ENCODE measurements around the gene CP.

DNA sequence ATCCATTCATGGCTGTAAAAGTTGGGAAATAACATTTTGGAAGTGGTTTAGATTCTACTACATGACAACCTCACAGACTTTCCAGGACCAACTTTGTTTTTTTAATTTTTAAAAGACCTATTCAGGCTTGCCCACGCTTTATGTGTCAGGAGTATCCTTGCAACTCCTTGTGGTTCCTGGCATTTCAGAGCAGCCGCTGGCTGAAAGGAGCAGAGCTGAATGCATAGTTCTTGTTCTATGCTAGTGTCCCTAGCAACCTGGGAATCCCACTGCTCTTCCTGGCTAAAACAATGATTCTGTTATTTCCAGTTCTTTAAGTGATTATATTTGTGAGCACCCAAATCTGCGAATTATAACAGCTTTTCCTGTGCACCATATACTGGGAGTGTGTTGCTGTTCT is 34.9 kb downstream of the CP start:
- TF ChIP-seq, protein P1, sequence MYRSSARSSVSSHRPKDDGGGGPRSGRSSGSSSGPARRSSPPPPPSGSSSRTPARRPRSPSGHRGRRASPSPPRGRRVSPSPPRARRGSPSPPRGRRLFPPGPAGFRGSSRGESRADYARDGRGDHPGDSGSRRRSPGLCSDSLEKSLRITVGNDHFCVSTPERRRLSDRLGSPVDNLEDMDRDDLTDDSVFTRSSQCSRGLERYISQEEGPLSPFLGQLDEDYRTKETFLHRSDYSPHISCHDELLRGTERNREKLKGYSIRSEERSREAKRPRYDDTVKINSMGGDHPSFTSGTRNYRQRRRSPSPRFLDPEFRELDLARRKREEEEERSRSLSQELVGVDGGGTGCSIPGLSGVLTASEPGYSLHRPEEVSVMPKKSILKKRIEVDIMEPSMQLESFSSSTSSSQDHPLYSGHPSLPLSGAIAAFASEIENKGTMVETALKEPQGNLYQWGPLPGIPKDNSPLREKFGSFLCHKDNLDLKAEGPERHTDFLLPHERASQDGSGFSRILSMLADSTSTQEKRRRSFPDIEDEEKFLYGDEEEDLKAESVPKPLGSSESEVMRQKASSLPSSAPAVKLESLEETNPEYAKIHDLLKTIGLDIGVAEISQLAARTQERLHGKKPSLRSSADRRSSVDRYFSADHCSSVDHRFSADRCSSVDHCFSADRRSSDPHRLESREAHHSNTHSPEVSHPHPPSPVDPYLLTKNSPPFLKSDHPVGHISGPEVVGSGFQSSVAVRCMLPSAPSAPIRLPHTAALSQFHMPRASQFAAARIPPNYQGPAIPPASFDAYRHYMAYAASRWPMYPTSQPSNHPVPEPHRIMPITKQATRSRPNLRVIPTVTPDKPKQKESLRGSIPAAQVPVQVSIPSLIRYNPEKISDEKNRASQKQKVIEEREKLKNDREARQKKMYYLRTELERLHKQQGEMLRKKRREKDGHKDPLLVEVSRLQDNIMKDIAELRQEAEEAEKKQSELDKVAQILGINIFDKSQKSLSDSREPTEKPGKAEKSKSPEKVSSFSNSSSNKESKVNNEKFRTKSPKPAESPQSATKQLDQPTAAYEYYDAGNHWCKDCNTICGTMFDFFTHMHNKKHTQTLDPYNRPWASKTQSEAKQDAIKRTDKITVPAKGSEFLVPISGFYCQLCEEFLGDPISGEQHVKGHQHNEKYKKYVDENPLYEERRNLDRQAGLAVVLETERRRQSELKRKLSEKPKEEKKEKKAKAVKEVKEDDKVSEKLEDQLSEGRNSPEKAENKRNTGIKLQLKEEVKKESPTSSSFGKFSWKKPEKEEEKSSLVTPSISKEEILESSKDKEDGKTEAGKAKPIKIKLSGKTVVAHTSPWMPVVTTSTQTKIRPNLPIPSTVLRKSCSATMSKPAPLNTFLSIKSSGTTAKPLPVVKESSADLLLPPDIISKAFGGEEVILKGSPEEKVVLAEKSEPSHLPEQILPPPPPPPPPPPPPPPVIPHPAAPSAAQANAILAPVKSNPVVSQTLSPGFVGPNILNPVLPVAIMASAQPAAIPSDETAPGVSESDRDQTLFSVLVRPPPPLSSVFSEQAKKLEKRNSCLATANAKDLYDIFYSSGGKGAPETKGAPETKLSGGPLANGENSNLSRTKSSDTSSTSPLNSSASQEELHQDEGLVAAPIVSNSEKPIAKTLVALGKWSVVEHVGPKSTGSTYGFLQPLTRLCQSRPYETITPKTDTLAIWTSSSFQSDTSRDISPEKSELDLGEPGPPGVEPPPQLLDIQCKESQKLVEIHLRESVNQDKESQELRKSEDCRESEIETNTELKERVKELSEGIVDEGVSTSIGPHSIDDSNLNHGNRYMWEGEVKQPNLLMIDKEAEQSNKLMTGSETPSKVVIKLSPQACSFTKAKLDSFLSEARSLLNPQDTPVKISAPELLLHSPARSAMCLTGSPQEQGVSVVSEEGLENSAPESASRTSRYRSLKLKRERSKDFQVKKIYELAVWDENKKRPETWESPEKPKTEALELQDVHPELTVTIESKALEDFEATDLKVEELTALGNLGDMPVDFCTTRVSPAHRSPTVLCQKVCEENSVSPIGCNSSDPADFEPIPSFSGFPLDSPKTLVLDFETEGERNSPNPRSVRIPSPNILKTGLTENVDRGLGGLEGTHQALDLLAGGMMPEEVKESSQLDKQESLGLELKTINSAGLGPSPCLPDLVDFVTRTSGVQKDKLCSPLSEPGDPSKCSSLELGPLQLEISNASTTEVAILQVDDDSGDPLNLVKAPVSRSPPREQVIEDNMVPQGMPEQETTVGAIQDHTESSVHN (CRISPR knock-in tag; IDR thresholded peaks at IDR 0.05): no peak
- TF ChIP-seq, protein P2, sequence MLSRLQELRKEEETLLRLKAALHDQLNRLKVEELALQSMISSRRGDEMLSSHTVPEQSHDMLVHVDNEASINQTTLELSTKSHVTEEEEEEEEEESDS (CRISPR knock-in tag; IDR thresholded peaks at IDR 0.05; ENCODE audit: borderline replicate concordance): no peak
- no peak for TF ChIP-seq FOXA3 (CRISPR knock-in tag; IDR thresholded peaks at IDR 0.05)
- no peak for TF ChIP-seq GTF2F1 (IDR thresholded peaks at IDR 0.05; ENCODE audit: low read length)
- no peak for TF ChIP-seq FOXP1 (IDR thresholded peaks at IDR 0.05)
- no peak for TF ChIP-seq FOXP1 (CRISPR knock-in tag; IDR thresholded peaks at IDR 0.05)
- no peak for TF ChIP-seq THYN1 (CRISPR knock-in tag; IDR thresholded peaks at IDR 0.05; ENCODE audit: borderline replicate concordance, low read depth)
- TF ChIP-seq ZBTB42 (CRISPR knock-in tag; IDR thresholded peaks at IDR 0.05): no peak
- no peak for TF ChIP-seq SNRNP70 (IDR thresholded peaks at IDR 0.05; ENCODE audit: low read depth, low read length)
- TF ChIP-seq, protein P3, sequence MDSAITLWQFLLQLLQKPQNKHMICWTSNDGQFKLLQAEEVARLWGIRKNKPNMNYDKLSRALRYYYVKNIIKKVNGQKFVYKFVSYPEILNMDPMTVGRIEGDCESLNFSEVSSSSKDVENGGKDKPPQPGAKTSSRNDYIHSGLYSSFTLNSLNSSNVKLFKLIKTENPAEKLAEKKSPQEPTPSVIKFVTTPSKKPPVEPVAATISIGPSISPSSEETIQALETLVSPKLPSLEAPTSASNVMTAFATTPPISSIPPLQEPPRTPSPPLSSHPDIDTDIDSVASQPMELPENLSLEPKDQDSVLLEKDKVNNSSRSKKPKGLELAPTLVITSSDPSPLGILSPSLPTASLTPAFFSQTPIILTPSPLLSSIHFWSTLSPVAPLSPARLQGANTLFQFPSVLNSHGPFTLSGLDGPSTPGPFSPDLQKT (CRISPR knock-in tag; IDR thresholded peaks at IDR 0.05; ENCODE audit: borderline replicate concordance): no peak
- no peak for TF ChIP-seq ZNF431 (CRISPR knock-in tag; IDR thresholded peaks at IDR 0.05; ENCODE audit: borderline replicate concordance, low read depth)
- TF ChIP-seq, protein P4, sequence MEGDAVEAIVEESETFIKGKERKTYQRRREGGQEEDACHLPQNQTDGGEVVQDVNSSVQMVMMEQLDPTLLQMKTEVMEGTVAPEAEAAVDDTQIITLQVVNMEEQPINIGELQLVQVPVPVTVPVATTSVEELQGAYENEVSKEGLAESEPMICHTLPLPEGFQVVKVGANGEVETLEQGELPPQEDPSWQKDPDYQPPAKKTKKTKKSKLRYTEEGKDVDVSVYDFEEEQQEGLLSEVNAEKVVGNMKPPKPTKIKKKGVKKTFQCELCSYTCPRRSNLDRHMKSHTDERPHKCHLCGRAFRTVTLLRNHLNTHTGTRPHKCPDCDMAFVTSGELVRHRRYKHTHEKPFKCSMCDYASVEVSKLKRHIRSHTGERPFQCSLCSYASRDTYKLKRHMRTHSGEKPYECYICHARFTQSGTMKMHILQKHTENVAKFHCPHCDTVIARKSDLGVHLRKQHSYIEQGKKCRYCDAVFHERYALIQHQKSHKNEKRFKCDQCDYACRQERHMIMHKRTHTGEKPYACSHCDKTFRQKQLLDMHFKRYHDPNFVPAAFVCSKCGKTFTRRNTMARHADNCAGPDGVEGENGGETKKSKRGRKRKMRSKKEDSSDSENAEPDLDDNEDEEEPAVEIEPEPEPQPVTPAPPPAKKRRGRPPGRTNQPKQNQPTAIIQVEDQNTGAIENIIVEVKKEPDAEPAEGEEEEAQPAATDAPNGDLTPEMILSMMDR (CRISPR knock-in tag; IDR thresholded peaks at IDR 0.05): no peak

Data from HepG2 (cell line).